Activated T-cell treated with anti-CD3 and anti-CD28 coated beads, Interleukin-2, amount 50 U/mL, for 24 hours (primary cell): Measurements from ENCODE around the gene TBXT.
"Not testable (repeated sequence)": the region's sequence is repeated elsewhere in the genome, so short reads cannot be mapped to it uniquely, and the experiment has no call there.

Experiments used
- DNase-seq: peaks from one replicate; pipeline ENCODE4 v3.0.0-alpha.2; 2020
- H3K27ac Mint-ChIP-seq: 2 replicates; pipeline ENCODE4 v1.8.0; 2020; ENCODE audit warnings: mild to moderate bottlenecking, mixed read lengths
- H3K27me3 Mint-ChIP-seq: 2 replicates; pipeline ENCODE4 v1.8.0; 2020; ENCODE audit warnings: mixed read lengths
- H3K36me3 Mint-ChIP-seq: 2 replicates; pipeline ENCODE4 v1.8.0; 2020; ENCODE audit warnings: low read depth, mixed read lengths
- H3K4me1 Mint-ChIP-seq: 2 replicates; pipeline ENCODE4 v1.8.0; 2020; ENCODE audit warnings: low read depth, mixed read lengths
- H3K4me3 Mint-ChIP-seq: 2 replicates; pipeline ENCODE4 v1.8.0; 2020; ENCODE audit warnings: mild to moderate bottlenecking, moderate library complexity, mixed read lengths
- H3K9me3 Mint-ChIP-seq: 2 replicates; pipeline ENCODE4 v1.8.0; 2020; ENCODE audit warnings: mixed read lengths

Gene TBXT

DNA sequence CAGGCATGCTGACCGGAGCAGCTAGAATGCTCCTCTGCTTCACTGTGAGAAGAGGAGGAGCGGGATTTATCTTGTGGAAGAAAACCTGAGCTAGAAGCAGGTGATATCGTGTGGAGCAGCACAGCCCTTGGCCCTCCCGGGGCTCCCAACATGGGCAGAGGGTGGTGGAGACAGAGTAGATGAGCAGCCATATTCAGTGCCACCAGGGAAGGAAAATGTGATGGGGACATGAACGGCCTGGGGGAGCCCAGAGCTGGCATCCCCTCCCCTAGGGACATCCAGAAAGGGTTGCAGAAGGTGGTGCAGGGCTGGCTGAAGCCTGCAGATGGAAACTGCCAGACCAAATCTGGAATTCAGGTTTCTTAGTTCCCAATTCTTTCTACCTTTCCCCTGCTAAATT is 24.9 kb upstream of the TBXT start:
- no peak for DNase-seq
- Mint-ChIP-seq H3K4me1 (no peaks in the 10 kb centered on the region), H3K9me3 (no peaks in the 10 kb centered on the region), H3K4me3 (no peak overlapping the region), H3K27me3 (peaks cover 13% of the 10 kb centered on the region), H3K36me3 (no peaks in the 10 kb centered on the region), H3K27ac (no peak overlapping the region)

- Mint-ChIP-seq H3K4me3 (no peak overlapping the region), H3K27me3 (peaks cover 13% of the 10 kb centered on the region), H3K36me3 (no peaks in the 10 kb centered on the region), H3K4me1 (no peaks in the 10 kb centered on the region), H3K9me3 (no peaks in the 10 kb centered on the region), H3K27ac (no peak overlapping the region)
- no peak for DNase-seq
Observed at GRCh38 chr6:166192136-166192535, 24.5 kb upstream of the TBXT start.

GRCh38 chr6:166179704-166180103 is 12.1 kb upstream of the TBXT start:
- no peaks in the 10 kb centered on the region for H3K9me3 Mint-ChIP-seq
- H3K27me3 Mint-ChIP-seq, result peaks cover 18% of the 10 kb centered on the region
- H3K27ac Mint-ChIP-seq, result no peak overlapping the region
- H3K4me3 Mint-ChIP-seq, result no peak overlapping the region
- H3K36me3 Mint-ChIP-seq, result no peaks in the 10 kb centered on the region
- no peaks in the 10 kb centered on the region for H3K4me1 Mint-ChIP-seq
- DNase-seq, result no peak

GRCh38 chr6:166176106-166176505 is 8.5 kb upstream of the TBXT start:
- no peak for DNase-seq
- H3K27me3 Mint-ChIP-seq, result peaks cover 3% of the 10 kb centered on the region
- no peaks in the 10 kb centered on the region for H3K36me3 Mint-ChIP-seq
- no peak overlapping the region for H3K4me3 Mint-ChIP-seq
- no peaks in the 10 kb centered on the region for H3K4me1 Mint-ChIP-seq
- no peaks in the 10 kb centered on the region for H3K9me3 Mint-ChIP-seq
- no peak overlapping the region for H3K27ac Mint-ChIP-seq

DNA sequence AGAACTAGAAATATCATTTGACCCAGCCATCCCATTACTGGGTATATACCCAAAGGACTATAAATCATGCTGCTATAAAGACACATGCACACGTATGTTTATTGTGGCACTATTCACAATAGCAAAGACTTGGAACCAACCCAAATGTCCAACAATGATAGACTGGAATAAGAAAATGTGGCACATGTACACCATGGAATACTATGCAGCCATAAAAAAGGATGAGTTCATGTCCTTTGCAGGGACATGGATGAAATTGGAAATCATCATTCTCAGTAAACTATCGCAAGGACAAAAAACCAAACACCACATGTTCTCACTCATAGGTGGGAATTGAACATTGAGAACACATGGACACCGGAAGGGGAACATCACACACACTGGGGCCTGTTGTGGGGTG is 7.4 kb upstream of the TBXT start:
- not testable (repeated sequence) for H3K4me1 Mint-ChIP-seq, H3K27me3 Mint-ChIP-seq, H3K36me3 Mint-ChIP-seq, DNase-seq, H3K27ac Mint-ChIP-seq, H3K9me3 Mint-ChIP-seq, H3K4me3 Mint-ChIP-seq

GRCh38 chr6:166174031-166174430 is 6.4 kb upstream of the TBXT start:
- H3K9me3 Mint-ChIP-seq, result no peaks in the 10 kb centered on the region
- H3K4me1 Mint-ChIP-seq, result no peaks in the 10 kb centered on the region
- peaks cover 17% of the 10 kb centered on the region for H3K27me3 Mint-ChIP-seq
- H3K4me3 Mint-ChIP-seq, result no peak overlapping the region
- H3K27ac Mint-ChIP-seq, result no peak overlapping the region
- H3K36me3 Mint-ChIP-seq, result no peaks in the 10 kb centered on the region
- no peak for DNase-seq

- no peaks in the 10 kb centered on the region for H3K9me3 Mint-ChIP-seq
- no peak overlapping the region for H3K27ac Mint-ChIP-seq
- DNase-seq, result no peak
- peaks cover 23% of the 10 kb centered on the region for H3K27me3 Mint-ChIP-seq
- no peak overlapping the region for H3K4me3 Mint-ChIP-seq
- H3K4me1 Mint-ChIP-seq, result peaks cover 4% of the 10 kb centered on the region
- no peaks in the 10 kb centered on the region for H3K36me3 Mint-ChIP-seq
Observed at GRCh38 chr6:166173281-166173951, 5.8 kb upstream of the TBXT start.

DNA sequence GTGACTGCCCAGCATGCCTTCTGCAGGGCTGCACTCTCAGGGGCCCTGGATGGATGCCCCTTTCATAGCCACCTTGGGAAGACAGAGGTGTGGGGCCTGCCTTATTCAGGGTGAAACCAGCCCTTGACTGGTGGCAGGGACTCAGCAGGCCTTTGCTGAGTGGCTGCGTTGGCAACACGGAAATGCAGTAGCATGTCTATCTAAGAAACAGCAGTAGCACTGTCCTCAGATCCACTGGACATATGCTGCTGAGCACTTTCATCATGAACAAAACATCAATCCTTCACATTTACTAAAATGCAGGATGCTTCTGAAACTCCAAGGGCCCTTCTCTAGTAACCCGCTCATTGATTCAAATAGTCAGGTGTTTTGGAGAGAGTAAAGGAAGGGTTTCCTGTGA is 4.9 kb upstream of the TBXT start:
- Mint-ChIP-seq H3K9me3 (no peaks in the 10 kb centered on the region), H3K27ac (no peak overlapping the region), H3K36me3 (no peaks in the 10 kb centered on the region), H3K27me3 (peaks cover 26% of the 10 kb centered on the region), H3K4me1 (peaks cover 6% of the 10 kb centered on the region), H3K4me3 (no peak overlapping the region)
- no peak for DNase-seq

GRCh38 chr6:166169549-166170421 is 2.1 kb upstream of the TBXT start:
- Mint-ChIP-seq H3K4me3 (no peak overlapping the region), H3K9me3 (no peaks in the 10 kb centered on the region), H3K27me3 (peaks cover 50% of the 10 kb centered on the region), H3K27ac (no peak overlapping the region), H3K4me1 (peaks cover 7% of the 10 kb centered on the region), H3K36me3 (no peaks in the 10 kb centered on the region)
- DNase-seq, result no peak

DNA sequence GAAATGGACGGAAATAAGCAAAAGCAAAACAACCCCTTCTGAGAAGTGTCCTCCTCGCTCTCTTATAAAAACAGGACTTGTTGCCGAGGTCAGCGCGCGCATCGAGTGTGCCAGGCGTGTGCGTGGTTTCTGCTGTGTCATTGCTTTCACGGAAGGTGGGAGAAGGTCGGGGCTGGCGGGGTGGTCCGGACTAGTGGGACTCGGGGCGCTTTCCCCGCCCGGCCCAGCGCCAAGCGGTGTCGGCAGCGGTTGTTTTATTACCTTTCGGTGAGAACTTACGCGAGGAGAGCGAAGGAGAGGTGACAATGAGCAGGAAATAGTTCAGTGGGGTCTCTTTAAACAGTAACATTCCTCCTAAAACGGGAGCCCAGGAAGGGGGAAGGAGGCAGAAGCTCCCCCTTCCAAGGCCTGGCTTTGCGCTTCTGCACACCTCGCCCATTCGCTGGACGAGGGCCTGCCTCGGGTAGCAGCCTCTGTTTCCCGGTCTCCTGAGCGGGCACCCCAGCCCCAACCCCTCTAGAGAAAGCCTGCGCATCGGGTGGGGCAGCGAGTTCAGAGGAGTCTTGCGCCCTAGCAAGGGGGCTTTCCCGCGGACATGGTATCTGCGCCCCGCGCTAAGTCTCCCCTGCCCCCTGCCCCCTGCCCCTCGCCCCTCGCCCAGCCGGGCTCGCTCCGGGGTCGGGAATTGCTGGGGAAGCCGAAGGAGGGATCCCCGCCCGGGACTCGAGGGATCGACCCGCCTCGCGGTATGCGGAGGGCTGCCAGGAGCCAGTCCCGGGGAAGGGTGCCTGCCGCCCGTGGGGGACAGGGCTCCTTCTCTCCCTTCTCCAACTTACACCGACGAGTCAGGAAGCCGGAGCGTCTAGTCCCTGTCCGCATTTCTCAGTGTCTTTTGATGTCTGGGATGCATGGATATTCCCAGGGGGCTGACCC is 1.2 kb upstream of the TBXT start:
- H3K9me3 Mint-ChIP-seq, result no peaks in the 10 kb centered on the region
- no peak for DNase-seq
- H3K27ac Mint-ChIP-seq, result no peak overlapping the region
- H3K4me1 Mint-ChIP-seq, result peaks cover 7% of the 10 kb centered on the region
- no peaks in the 10 kb centered on the region for H3K36me3 Mint-ChIP-seq
- H3K27me3 Mint-ChIP-seq, result peaks cover 56% of the 10 kb centered on the region
- peak overlapping the region; percentile 54 for H3K4me3 Mint-ChIP-seq

GRCh38 chr6:166167258-166167731 is 356 bp downstream of the TBXT start:
- Mint-ChIP-seq H3K4me1 (peaks cover 10% of the 10 kb centered on the region), H3K9me3 (no peaks in the 10 kb centered on the region), H3K27ac (no peak overlapping the region), H3K4me3 (no peak overlapping the region), H3K36me3 (no peaks in the 10 kb centered on the region), H3K27me3 (peaks cover 69% of the 10 kb centered on the region)
- no peak for DNase-seq

DNA sequence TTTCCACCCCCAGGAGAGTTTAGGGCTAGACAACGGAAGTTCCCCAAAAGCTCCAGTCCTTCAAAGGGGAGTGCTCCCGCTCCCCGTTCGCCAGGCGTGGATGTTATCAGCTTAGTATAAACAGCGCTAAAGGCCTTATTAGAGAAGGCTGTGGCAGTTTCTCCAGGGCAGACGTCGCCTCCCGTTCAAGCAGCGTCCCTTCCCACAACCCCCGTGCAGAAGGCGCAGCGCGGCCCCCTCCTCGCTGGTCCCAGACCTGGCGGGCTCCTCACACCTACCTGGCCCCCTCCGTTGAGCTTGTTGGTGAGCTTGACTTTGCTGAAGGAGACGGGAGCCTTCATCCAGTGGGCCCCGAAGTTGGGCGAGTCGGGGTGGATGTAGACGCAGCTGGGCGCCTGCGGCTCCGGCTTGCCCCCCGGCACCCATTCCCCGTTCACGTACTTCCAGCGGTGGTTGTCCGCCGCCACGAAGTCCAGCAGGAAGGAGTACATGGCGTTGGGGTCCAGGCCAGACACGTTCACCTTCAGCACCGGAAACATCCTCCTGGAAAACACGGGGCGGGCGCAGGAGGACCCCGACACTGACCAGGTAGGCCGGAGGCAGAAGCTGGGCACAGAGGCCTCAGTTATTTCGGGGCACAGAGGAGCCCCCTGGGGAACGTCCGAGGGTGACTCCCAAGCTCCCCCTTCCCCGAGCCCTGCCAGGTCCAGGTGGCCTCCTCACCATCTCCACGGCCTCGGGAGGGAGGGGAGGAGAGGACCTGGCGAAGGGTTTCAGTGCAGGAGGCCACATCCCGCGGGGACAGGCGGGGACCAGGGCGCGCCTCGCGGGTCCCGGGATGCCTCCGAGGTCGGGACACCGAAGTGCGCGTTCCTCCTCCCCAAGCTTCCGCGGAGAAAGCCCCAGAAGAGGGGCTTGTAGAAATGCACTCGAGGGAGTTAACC is 1.1 kb downstream of the TBXT start:
- no peak overlapping the region for H3K27ac Mint-ChIP-seq
- no peak overlapping the region for H3K4me3 Mint-ChIP-seq
- peaks cover 10% of the 10 kb centered on the region for H3K4me1 Mint-ChIP-seq
- no peaks in the 10 kb centered on the region for H3K9me3 Mint-ChIP-seq
- peaks cover 73% of the 10 kb centered on the region for H3K27me3 Mint-ChIP-seq
- no peaks in the 10 kb centered on the region for H3K36me3 Mint-ChIP-seq
- no peak for DNase-seq

- Mint-ChIP-seq H3K27me3 (peaks cover 76% of the 10 kb centered on the region), H3K27ac (no peak overlapping the region), H3K4me1 (peaks cover 10% of the 10 kb centered on the region), H3K36me3 (no peaks in the 10 kb centered on the region), H3K9me3 (no peaks in the 10 kb centered on the region), H3K4me3 (no peak overlapping the region)
- no peak for DNase-seq
Observed at GRCh38 chr6:166165558-166166313, 1.9 kb downstream of the TBXT start.
